SK-N-MC (cell line): ENCODE results near the gene WASF3.

Source experiments
- DNase-seq: peaks from one replicate; pipeline ENCODE4 v3.0.0-alpha.2; 2011; ENCODE audit warnings: low read depth, low spot score
- H3K27ac ChIP-seq: fragments of 200-600 bp; sonication (generic); 2 replicates; pipeline ENCODE4 v1.5.1; 2016; ENCODE audit warnings: mixed run types
- H3K36me3 ChIP-seq: fragments of 200-600 bp; sonication (generic); 2 replicates; pipeline ENCODE4 v1.6.1; 2017; ENCODE audit warnings: antibody characterized with exemption, low read length, mixed read lengths; ENCODE audit not compliant: insufficient read depth
- H3K4me3 ChIP-seq: fragments of 200-600 bp; sonication (generic); 2 replicates; pipeline ENCODE4 v1.5.1; 2016
- H3K9ac ChIP-seq: fragments of 200-600 bp; sonication (generic); 2 replicates; pipeline ENCODE4 v1.8.0; 2017; ENCODE audit warnings: mixed run types, mixed read lengths; ENCODE audit not compliant: insufficient read length
- H3K9me3 ChIP-seq: fragments of 200-600 bp; sonication (generic); 2 replicates; pipeline ENCODE4 v1.6.1; 2017; ENCODE audit warnings: low read depth, mild to moderate bottlenecking, antibody characterized with exemption, low read length, moderate library complexity, mixed read lengths
- EZH2 ChIP-seq: fragments of 200-600 bp; sonication (generic); IDR thresholded peaks from one replicate; pipeline ENCODE4 v1.6.1; 2017; ENCODE audit warnings: antibody characterized with exemption
- FOXP2 ChIP-seq: optimal IDR thresholded peaks from 2 replicates; pipeline ENCODE3; 2011; ENCODE audit warnings: mild to moderate bottlenecking, moderate library complexity; ENCODE audit not compliant: insufficient read depth; ENCODE audit errors: extremely low read length, control extremely low read depth
- POLR2AphosphoS5 ChIP-seq: IDR thresholded peaks from 2 replicates; pipeline ENCODE4 v1.6.1; 2012; ENCODE audit warnings: mild to moderate bottlenecking, low read depth, low read length, borderline replicate concordance

The WASF3 gene

DNA sequence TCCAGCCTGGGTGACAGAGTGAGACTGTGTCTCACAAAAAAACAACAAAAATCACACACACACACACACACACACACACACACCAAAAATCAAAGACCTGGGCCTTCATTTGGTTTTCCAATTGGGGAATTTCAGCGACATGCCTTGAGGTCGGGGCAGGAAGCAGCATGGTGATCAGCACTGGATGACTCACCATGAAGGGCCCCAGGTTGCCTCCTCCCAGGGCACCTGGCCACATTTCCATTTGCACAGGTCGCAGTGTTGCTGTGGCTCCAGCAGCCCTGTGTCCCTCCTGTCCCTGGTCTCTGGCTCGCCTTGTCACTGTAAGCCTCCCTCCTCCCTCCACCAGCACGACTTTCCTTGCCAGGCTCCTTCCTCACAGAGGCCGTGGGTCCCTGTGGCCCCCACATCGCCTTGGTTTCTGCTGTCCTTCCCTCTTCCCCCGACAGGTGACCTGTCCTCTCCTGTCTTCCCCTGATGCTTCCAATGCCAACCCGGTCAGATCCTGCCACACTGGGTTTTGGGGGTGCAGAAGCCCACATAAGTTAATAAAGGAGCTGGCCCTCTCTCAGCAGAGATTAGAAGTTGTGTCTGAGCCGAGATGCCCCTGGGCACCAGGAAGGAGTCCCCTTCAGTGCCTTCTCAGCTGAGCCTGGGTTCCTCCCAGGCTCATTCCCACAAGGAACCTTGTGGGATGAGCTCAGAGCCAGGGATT is 136.4 kb downstream of the WASF3 start:
- Histone ChIP-seq H3K9me3 (no peaks in the 10 kb centered on the region), H3K36me3 (no peaks in the 10 kb centered on the region), H3K9ac (no peak overlapping the region), H3K27ac (no peak overlapping the region), H3K4me3 (no peak overlapping the region)
- no peak for DNase-seq
- TF ChIP-seq FOXP2 = no peak
- no peak for TF ChIP-seq POLR2AphosphoS5
- no peak for TF ChIP-seq EZH2

DNA sequence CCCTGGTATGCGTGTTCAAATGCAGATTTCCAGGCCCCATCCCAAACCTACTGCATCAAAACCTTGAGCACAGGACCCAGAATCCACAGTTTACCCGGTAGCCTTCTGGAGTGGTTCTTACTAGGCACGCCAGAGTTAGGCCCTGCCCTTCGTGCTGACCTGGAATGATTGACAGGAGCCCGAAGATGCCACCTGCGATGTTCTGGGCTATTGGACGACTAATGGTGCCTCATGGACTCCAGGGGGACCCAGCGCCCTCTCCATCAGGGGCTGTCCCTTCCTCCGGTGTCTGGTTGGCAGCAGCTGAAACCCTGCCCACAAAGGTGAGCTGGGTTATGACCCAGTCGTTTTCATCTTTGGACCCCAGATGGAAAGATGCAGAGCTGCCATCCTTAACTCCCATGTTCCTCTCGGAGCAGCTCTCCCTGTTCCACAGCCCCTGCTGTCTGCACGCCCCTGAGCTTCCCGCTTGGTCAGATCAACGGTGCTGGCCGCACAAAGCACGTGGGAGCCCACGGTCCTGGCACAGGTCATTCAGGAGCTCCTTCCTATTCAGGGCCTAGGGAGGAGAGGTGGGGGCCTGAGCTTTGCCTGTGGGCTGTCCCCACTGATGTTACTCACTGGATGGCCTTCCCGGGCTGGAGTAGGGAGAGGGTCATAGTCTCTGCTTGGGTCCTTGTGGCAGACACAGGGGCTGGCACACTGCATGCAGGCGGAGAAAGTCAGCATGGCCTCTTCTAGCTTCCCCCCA is 137.3 kb downstream of the WASF3 start:
- no peaks in the 10 kb centered on the region for H3K36me3 ChIP-seq
- H3K9ac ChIP-seq = no peak overlapping the region
- H3K27ac ChIP-seq = no peak overlapping the region
- H3K4me3 ChIP-seq = no peak overlapping the region
- no peaks in the 10 kb centered on the region for H3K9me3 ChIP-seq
- TF ChIP-seq FOXP2 (no peak), POLR2AphosphoS5 (no peak), EZH2 (no peak)
- no peak for DNase-seq

DNA sequence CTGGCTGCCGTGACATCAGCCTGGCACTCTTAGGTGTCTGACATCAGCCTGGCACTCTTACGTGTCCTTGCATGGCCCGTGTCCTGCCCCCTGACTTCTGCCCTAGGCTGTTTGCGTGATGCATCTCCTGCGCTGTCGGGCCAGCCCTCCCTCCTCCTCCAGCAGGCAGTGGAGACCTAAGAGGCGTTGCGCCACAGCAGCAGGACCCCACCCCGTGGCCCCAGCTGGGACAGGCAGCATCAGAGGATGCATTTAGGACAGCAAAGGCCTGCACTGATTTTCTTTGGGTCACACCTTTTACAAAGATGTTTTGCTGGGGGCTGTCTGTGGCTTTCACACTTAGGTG is 137.8 kb downstream of the WASF3 start:
- TF ChIP-seq POLR2AphosphoS5 (no peak), EZH2 (no peak), FOXP2 (no peak)
- H3K27ac ChIP-seq = no peak overlapping the region
- no peaks in the 10 kb centered on the region for H3K36me3 ChIP-seq
- H3K9me3 ChIP-seq = no peaks in the 10 kb centered on the region
- no peak overlapping the region for H3K4me3 ChIP-seq
- DNase-seq = no peak
- H3K9ac ChIP-seq = no peak overlapping the region

DNA sequence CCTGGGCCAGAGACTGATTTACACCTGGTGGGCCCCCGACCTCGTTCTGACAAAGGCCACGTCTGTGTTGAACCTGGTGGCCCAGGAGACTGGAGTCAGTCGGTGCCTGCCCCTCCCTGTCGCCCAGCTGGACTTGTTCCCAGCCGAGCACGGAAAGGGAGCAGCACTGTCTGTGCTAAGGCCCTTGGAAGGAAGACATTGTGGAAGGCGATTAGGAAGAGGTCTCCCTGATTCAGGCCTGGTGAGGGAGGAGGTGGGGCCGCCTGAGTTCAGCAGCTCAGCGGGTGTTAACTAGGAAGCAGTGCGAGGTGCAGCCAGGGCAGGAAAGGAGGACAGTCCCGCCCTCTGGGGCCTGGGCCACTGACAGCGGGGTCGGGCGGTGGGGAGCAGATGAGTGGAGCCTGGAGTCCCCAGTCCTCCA is 138.4 kb downstream of the WASF3 start:
- no peak for TF ChIP-seq FOXP2
- TF ChIP-seq EZH2 = no peak
- no peak for TF ChIP-seq POLR2AphosphoS5

DNA sequence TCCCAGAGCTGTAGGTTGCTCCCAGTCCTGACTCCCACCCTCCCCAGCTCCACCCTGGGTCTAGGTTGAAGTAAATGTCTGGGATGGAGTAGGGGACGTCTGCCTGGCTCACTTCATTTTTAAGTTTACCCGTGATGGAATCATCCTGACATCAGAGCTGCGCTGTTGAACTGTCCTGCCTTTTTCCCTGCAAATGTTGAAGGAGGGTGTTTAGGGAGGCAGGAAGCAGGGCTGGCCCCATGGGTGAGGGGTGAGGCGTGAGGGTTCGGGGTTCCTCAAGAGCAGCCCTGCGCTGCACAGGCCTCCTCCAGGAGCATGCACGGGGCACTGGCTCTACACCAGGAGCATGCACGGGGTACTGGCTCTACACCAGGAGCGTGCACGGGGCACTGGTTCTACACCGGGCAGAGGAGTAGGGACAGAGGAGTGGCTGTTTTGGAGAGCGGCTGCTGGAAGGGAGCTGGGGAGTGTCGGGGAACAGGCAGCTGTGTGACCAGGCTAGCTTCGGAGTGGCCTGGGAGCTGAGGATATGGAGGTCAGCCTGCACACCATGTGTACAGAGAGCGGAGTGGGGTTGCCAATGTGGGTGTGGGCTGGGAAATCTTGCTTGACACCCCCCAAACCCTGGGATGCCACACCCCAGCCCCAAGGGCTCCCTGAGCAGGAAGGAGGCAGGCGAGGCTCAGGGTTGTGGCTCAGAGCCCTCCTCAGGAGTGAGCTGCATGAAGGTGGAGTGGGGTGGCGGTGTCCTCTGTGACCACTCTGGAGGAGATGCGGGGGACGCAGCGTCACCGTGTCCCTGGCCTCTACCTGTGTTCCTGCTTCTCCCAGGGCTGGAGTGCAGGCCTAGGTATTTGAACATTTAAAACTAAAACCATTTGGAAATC is 139.8 kb downstream of the WASF3 start:
- Histone ChIP-seq H3K36me3 (no peaks in the 10 kb centered on the region), H3K27ac (no peak overlapping the region), H3K9ac (no peak overlapping the region), H3K9me3 (no peaks in the 10 kb centered on the region), H3K4me3 (no peak overlapping the region)
- no peak for TF ChIP-seq EZH2
- TF ChIP-seq POLR2AphosphoS5 = no peak
- TF ChIP-seq FOXP2 = no peak
- no peak for DNase-seq

More for the DNA sequence above, 138.4 kb downstream of the WASF3 start:
- H3K9me3 ChIP-seq = no peaks in the 10 kb centered on the region
- DNase-seq = no peak
- no peak overlapping the region for H3K9ac ChIP-seq
- no peaks in the 10 kb centered on the region for H3K36me3 ChIP-seq
- H3K27ac ChIP-seq = no peak overlapping the region
- H3K4me3 ChIP-seq = no peak overlapping the region

DNA sequence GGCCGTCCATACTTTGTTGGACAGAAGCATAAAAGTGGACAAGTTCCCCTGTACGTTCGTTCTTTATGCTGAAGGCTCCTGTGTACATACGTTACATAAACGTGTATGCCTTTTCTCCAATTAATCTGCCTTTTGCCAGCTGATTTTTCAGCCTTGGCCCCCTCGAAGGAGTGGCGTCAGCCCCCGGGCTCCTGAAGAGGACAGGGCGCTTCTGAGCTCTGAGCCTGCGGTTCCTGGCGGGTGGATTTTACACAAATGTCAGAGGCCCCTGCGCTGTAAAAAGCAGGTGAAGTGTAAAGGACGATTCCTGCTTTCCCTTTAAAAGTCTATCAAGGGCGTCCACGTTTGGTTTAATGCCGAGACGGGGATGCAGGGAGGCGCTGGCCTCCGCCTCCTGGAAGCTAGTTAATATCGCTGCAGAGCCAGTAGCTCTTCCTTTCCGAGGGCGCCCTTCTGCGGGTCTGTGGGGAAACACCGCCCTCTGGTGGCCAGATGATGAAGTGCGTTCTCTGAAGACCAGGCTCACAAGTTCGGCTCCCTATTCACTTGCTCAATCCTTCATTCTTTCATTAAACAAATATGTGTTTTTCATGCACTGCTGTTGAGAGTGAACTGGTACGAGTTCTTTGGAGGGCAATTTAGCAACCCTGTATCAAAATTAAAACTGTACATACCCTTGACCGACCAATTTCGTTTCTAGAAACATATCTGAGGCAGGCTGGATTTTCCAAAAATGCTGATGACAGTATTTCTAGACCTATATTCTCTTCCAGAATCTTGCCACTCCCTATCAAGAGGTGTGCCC is 141.1 kb downstream of the WASF3 start:
- Histone ChIP-seq H3K27ac (no peak overlapping the region), H3K4me3 (0 out of 2 replicates have a peak overlapping the region, but pooled peaks have one; percentile 23), H3K9me3 (no peaks in the 10 kb centered on the region), H3K9ac (no peak overlapping the region), H3K36me3 (no peaks in the 10 kb centered on the region)
- TF ChIP-seq POLR2AphosphoS5 = no peak
- no peak for TF ChIP-seq EZH2
- no peak for TF ChIP-seq FOXP2
- DNase-seq = peak; percentile 34

DNA sequence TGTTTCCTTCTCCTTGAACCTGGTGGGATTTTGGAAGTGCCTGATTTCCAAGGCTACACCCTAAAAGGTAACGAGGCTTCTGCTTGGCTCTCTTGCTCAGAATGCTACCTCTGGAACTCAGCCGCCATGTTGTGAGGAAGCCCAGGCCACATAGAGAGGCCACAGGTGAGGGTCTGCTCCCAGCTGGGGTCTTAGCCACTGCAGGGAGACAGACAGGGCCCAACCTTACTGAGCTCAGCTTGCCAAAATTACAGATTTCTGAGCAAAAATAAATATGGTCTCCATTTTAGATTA is 141.7 kb downstream of the WASF3 start:
- DNase-seq = no peak
- no peaks in the 10 kb centered on the region for H3K36me3 ChIP-seq
- H3K9me3 ChIP-seq = no peaks in the 10 kb centered on the region
- H3K9ac ChIP-seq = no peak overlapping the region
- H3K4me3 ChIP-seq = no peak overlapping the region
- no peak for TF ChIP-seq POLR2AphosphoS5
- no peak for TF ChIP-seq FOXP2
- TF ChIP-seq EZH2 = no peak
- H3K27ac ChIP-seq = no peak overlapping the region

DNA sequence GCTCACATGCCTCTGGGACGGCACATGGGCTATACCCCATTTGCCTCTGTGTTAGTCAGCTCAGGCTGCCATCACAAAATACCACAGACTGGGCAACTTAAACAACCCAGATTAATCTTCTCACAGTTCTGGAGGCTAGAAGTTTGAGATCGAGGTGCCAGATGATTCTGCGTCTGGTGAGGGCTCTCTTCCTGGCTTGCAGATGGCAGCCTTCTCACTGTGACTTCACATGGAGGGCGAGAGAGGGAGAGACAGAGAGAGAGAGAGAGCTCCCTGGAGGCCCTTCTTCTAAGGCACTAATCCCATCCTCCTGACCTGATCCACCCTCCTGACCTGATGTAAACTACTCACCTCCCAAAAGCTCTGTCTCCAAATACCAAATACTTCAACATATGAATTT is 148.1 kb downstream of the WASF3 start:
- H3K9me3 ChIP-seq = no peaks in the 10 kb centered on the region
- no peak overlapping the region for H3K9ac ChIP-seq
- H3K36me3 ChIP-seq = no peaks in the 10 kb centered on the region
- H3K27ac ChIP-seq = no peak overlapping the region
- TF ChIP-seq POLR2AphosphoS5 (no peak), EZH2 (no peak), FOXP2 (no peak)
- H3K4me3 ChIP-seq = no peak overlapping the region
- no peak for DNase-seq
